A549 (cell line): ENCODE measurements around the gene LARP4. TPM values are rescaled to one million over a fixed set of nuclear protein-coding genes. Genes with fewer than 3 reads are reported as not detected.

Experiments
- ATAC-seq, 2 experiments: fragments of 200-7000 bp in 1 of 2; fragments of >200 bp in 1 of 2; cut with Nextera tagmentation in 1 of 2; cut with Tn5 transposase in 1 of 2; 3 replicates each; pipeline versions ENCODE4 v1.8.0 to v1.9.1; 2018 to 2020; ENCODE audit warnings: mild to moderate bottlenecking in 1 of 2, moderate library complexity in 1 of 2
- CTCF ChIA-PET: fragments of 300-600 bp; sonication (Branson Sonifier 250); formaldehyde crosslinking; extraction: SDS; loops from one replicate; lab custom pipeline; 2021; ENCODE audit warnings: antibody characterized with exemption, inconsistent platforms; lab: Yijun Ruan, JAX
- POLR2A ChIA-PET: fragments of 350-600 bp; formaldehyde crosslinking; extraction: SDS; loops from one replicate; lab custom pipeline; 2021; ENCODE audit warnings: antibody characterized with exemption, inconsistent platforms; lab: Yijun Ruan, JAX
- DNase-seq, 2 experiments: peaks; one replicate each; pipeline versions ENCODE4 v3.0.0 to v3.0.0-alpha.2; 2011 to 2016; ENCODE audit warnings: low read depth in 1 of 2, low spot score in 1 of 2
- FAIRE-seq: peaks from 2 replicates; lab custom pipeline; 2011; peaks lifted over from hg19 to GRCh38; lab: Jason Lieb, UNC
- H3K27ac ChIP-seq, 2 experiments: fragments of >200 bp; sonication (Bioruptor Twin); formaldehyde crosslinking; 3 replicates each; pipeline ENCODE4 v1.5.1; 2016 to 2017
- H3K4me1 ChIP-seq: fragments of >200 bp; sonication (Bioruptor Twin); formaldehyde crosslinking; 3 replicates; pipeline ENCODE4 v1.6.1; 2016
- H3K4me2 ChIP-seq: fragments of >200 bp; sonication (Bioruptor Twin); formaldehyde crosslinking; 3 replicates; pipeline ENCODE4 v1.6.1; 2016
- H3K4me3 ChIP-seq: fragments of >200 bp; sonication (Bioruptor Twin); formaldehyde crosslinking; 3 replicates; pipeline ENCODE4 v1.5.1; 2016
- H3K9me3 ChIP-seq: fragments of >200 bp; sonication (Bioruptor Twin); formaldehyde crosslinking; 3 replicates; pipeline ENCODE4 v1.6.1; 2016
- CBX8 ChIP-seq: fragments of 200-600 bp; sonication (generic); IDR thresholded peaks from 2 replicates; pipeline ENCODE4 v1.6.1; 2016
- CHD2 ChIP-seq: fragments of 150-350 bp; IDR thresholded peaks from 2 replicates; pipeline ENCODE4 v1.6.1; 2014; ENCODE audit warnings: low read length; ENCODE audit not compliant: partially characterized antibody
- EP300 ChIP-seq, 2 experiments: fragments of >200 bp; sonication (Bioruptor Twin); formaldehyde crosslinking; IDR thresholded peaks; 2 replicates in 1 of 2; 3 replicates in 1 of 2; pipeline ENCODE4 v1.6.1; 2016 to 2017
- ESRRA ChIP-seq: fragments of 150-350 bp; IDR thresholded peaks from 2 replicates; pipeline ENCODE4 v1.6.1; 2014; ENCODE audit warnings: mild to moderate bottlenecking, low read length, borderline replicate concordance
- FOSB ChIP-seq: fragments of 250-450 bp; sonication (Bioruptor Pico); IDR thresholded peaks from 2 replicates; pipeline ENCODE4 v1.5.0; 2020; ENCODE audit warnings: mild to moderate bottlenecking, moderate library complexity
- FOXS1 ChIP-seq: fragments of 250-450 bp; sonication (Bioruptor Pico); IDR thresholded peaks from 2 replicates; pipeline ENCODE4 v1.5.0; 2020; ENCODE audit warnings: mild to moderate bottlenecking, moderate library complexity
- JUNB ChIP-seq: fragments of >200 bp; sonication (Bioruptor Twin); formaldehyde crosslinking; IDR thresholded peaks from 2 replicates; pipeline ENCODE4 v1.6.1; 2016
- KDM1A ChIP-seq: fragments of 200-600 bp; sonication (generic); IDR thresholded peaks from 2 replicates; pipeline ENCODE4 v1.6.1; 2016; ENCODE audit warnings: low read depth, mild to moderate bottlenecking
- MAFK ChIP-seq: fragments of 450-650 bp; IDR thresholded peaks from 2 replicates; pipeline ENCODE4 v1.6.1; 2014; ENCODE audit not compliant: partially characterized antibody
- MAZ ChIP-seq: fragments of 150-350 bp; IDR thresholded peaks from 2 replicates; pipeline ENCODE4 v1.6.1; 2014; ENCODE audit warnings: antibody characterized with exemption, low read depth, low read length, borderline replicate concordance
- MYC ChIP-seq: IDR thresholded peaks from 2 replicates; pipeline ENCODE4 v1.6.1; 2012; ENCODE audit warnings: mild to moderate bottlenecking, inconsistent platforms, low read length, improper control_type of control experiment, borderline replicate concordance
- NFE2L2 ChIP-seq: fragments of 150-350 bp; conservative IDR thresholded peaks from 2 replicates; pipeline ENCODE4 v1.6.1; 2014; ENCODE audit warnings: low read length
- NPAS2 ChIP-seq: fragments of 250-450 bp; sonication (Bioruptor Pico); IDR thresholded peaks from 2 replicates; pipeline ENCODE4 v1.8.0; 2022; ENCODE audit warnings: mild to moderate bottlenecking, moderate library complexity, borderline replicate concordance
- POLR2A ChIP-seq: IDR thresholded peaks from 2 replicates; pipeline ENCODE4 v1.6.1; 2012; ENCODE audit warnings: mild to moderate bottlenecking, low read length
- RARB ChIP-seq: fragments of 250-450 bp; sonication (Bioruptor Pico); IDR thresholded peaks from 2 replicates; pipeline ENCODE4 v1.8.0; 2021; ENCODE audit warnings: mild to moderate bottlenecking, moderate library complexity
- RNF2 ChIP-seq: fragments of 200-600 bp; sonication (generic); IDR thresholded peaks from 2 replicates; pipeline ENCODE4 v1.6.1; 2016; ENCODE audit warnings: low read depth, mild to moderate bottlenecking, antibody characterized with exemption, moderate library complexity, borderline replicate concordance
- SREBF2 ChIP-seq: fragments of 450-650 bp; IDR thresholded peaks from 2 replicates; pipeline ENCODE4 v1.6.1; 2014; ENCODE audit warnings: mild to moderate bottlenecking, moderate library complexity
- TP53 ChIP-seq: fragments of 250-450 bp; sonication (Bioruptor Pico); IDR thresholded peaks from 2 replicates; pipeline ENCODE4 v1.5.0; 2021; ENCODE audit warnings: mild to moderate bottlenecking, moderate library complexity
- ZC3H11A ChIP-seq: fragments of 450-650 bp; IDR thresholded peaks from 2 replicates; pipeline ENCODE4 v1.6.1; 2014; ENCODE audit warnings: antibody characterized with exemption, mild to moderate bottlenecking
- WGBS: methylation state at CpG from one replicate; pipeline ENCODE4 v1.1.6; 2017; ENCODE audit errors: missing lambda C conversion rate; 5-methylcytosine and 5-hydroxymethylcytosine counted together
- polyA plus RNA-seq, 4 experiments: library from polyadenylated mRNA; depleted of rRNA in 3 of 4; stranded (reverse); fragments of >200 nt; fragmentation: RNase III in 1 of 4; extraction: RNeasy Plus Mini Kit Qiagen cat#74134 plus additional on column Dnase treatment in 1 of 4; gene quantifications; 2 replicates in 3 of 4; 3 replicates in 1 of 4; pipeline ENCODE4 v1.2.3, GENCODE V29; 2011 to 2017
- TF ChIP-seq, protein P1 (sequence below): IDR thresholded peaks from 2 replicates; pipeline ENCODE4 v1.6.1; 2012; ENCODE audit warnings: low read depth, borderline replicate concordance
- TF ChIP-seq, protein P2 (sequence below): fragments of 250-450 bp; sonication (Bioruptor Pico); IDR thresholded peaks from 2 replicates; pipeline ENCODE4 v1.5.0; 2020; ENCODE audit warnings: low read depth, mild to moderate bottlenecking, moderate library complexity
- TF ChIP-seq, protein P3 (sequence below): fragments of >200 bp; sonication (Bioruptor Twin); formaldehyde crosslinking; IDR thresholded peaks from 3 replicates; pipeline ENCODE4 v1.6.1; 2016
- TF ChIP-seq, protein P4 (sequence below): fragments of >200 bp; sonication (Bioruptor Twin); formaldehyde crosslinking; IDR thresholded peaks from 2 replicates; pipeline ENCODE4 v1.6.1; 2016

Gene LARP4
- polyA plus RNA-seq, 2 of the 4 experiments (the other 2 are of a cell fraction), result 38.2 to 67.8 TPM

DNA sequence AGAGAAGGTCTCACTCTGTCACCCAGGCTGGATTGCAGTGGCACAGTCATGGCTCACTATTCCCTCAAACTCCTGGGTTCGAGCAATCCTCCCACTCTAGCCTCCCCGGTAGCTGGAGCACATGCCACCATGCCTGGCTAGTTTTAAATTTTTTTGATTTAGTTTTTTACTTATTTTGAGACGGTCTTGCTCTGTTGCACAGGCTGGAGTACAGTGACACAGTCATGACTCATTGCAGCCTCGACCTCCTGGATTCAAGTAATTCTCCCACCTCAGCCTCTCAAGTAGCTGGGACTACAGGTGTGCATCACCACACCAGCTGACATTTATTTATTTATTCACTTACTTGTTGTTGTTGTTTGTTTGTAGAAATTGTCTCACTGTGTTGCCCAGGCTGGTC, 81.9 kb downstream of the LARP4 start (continued):
- TF ChIP-seq TP53, result no peak
- TF ChIP-seq, protein P1, sequence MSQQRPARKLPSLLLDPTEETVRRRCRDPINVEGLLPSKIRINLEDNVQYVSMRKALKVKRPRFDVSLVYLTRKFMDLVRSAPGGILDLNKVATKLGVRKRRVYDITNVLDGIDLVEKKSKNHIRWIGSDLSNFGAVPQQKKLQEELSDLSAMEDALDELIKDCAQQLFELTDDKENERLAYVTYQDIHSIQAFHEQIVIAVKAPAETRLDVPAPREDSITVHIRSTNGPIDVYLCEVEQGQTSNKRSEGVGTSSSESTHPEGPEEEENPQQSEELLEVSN, result no peak

DNA sequence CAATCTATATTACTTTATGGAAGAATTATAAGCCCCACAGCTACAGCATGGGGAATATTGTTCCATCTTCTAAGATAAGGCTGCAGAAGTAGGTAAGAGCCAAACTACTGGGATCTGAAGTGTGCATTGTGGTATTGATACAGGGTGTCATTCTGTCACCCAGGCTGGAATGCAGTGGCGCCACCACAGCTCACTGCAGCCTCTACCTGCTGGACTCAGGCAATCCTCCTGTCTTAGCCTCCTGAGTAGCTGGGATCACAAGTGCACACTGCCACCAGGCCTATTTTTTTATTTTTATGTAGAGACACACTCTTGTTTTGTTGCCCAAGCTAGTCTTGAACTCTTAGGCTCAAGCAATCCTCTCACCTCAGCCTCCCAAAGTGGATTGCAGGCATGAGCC, 82.8 kb downstream of the LARP4 start:
- Histone ChIP-seq H3K9me3 (no peaks in the 10 kb centered on the region), H3K4me2 (no peak overlapping the region), H3K4me3 (no peak overlapping the region), H3K27ac (no peak overlapping the region), H3K4me1 (no peaks in the 10 kb centered on the region)
- POLR2A ChIA-PET, result no interaction called here
- TF ChIP-seq, protein P2, sequence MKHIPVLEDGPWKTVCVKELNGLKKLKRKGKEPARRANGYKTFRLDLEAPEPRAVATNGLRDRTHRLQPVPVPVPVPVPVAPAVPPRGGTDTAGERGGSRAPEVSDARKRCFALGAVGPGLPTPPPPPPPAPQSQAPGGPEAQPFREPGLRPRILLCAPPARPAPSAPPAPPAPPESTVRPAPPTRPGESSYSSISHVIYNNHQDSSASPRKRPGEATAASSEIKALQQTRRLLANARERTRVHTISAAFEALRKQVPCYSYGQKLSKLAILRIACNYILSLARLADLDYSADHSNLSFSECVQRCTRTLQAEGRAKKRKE, result no peak
- no peak for TF ChIP-seq NPAS2 (CRISPR knock-in tag)
- TF ChIP-seq JUNB, result no peak
- no peak for TF ChIP-seq ZC3H11A
- TF ChIP-seq CHD2, result no peak
- TF ChIP-seq, protein P3, sequence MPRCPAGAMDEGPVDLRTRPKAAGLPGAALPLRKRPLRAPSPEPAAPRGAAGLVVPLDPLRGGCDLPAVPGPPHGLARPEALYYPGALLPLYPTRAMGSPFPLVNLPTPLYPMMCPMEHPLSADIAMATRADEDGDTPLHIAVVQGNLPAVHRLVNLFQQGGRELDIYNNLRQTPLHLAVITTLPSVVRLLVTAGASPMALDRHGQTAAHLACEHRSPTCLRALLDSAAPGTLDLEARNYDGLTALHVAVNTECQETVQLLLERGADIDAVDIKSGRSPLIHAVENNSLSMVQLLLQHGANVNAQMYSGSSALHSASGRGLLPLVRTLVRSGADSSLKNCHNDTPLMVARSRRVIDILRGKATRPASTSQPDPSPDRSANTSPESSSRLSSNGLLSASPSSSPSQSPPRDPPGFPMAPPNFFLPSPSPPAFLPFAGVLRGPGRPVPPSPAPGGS, result no peak
- no peak for TF ChIP-seq POLR2A
- no peak for TF ChIP-seq RNF2
- no peak for TF ChIP-seq FOXS1 (CRISPR knock-in tag)
- TF ChIP-seq RARB, result no peak
- no peak for TF ChIP-seq FOSB (CRISPR knock-in tag)
- TF ChIP-seq NFE2L2, result no peak
- no peak for TF ChIP-seq MAZ
- DNase-seq, result no peak
- CTCF ChIA-PET, result interaction anchor here (1.0 to 1.2 kb wide), 2 partner anchors 11 to 236 kb away, joined by 3 to 4 read pairs; no protein-coding TSS in a partner anchor
- no peak for FAIRE-seq
- no peak; a peak in 2 of 6 replicates for ATAC-seq
- 100% methylated on average over 1 of the region's 1 CpG for WGBS

DNA sequence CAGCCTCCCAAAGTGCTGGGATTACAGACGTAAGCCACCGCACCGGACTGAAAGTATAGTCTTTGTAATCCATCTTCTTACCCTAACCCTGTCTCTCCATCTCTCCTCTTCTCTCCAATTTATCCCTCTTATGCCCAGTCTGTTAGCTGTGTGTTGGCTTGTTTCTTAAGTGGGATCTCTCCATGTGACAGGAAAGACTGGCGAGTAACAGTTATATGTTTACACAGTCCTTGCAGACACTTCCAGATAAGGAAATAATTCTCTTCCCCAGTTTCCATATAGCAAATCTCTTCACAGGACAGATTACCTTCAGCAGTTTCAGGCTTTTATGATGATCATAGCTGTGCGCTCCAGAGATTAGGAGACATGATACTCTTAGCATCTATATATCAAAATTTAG, 88.1 kb downstream of the LARP4 start:
- TF ChIP-seq MAFK (no peak), SREBF2 (no peak), JUNB (no peak), EP300 (IDR thresholded peaks at IDR 0.05) (no peak), RNF2 (no peak), CBX8 (no peak), MYC (no peak), ESRRA (no peak), TP53 (no peak), KDM1A (no peak)
- TF ChIP-seq, protein P4, sequence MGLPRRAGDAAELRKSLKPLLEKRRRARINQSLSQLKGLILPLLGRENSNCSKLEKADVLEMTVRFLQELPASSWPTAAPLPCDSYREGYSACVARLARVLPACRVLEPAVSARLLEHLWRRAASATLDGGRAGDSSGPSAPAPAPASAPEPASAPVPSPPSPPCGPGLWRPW, result no peak
- H3K4me3 ChIP-seq, result no peak overlapping the region
- no peak overlapping the region for H3K4me2 ChIP-seq
- peak; percentile 30 to 36; a peak in 5 of 6 replicates for ATAC-seq
- no peak overlapping the region for H3K27ac ChIP-seq
- no peaks in the 10 kb centered on the region for H3K9me3 ChIP-seq
- no peaks in the 10 kb centered on the region for H3K4me1 ChIP-seq
- FAIRE-seq, result no peak
- DNase-seq, result no peak
- POLR2A ChIA-PET, result no interaction called here
- CTCF ChIA-PET, result interaction anchor here (1.5 kb wide), 1 partner anchor 16 kb away, joined by 7 read pairs; the partner anchor contains the start of gene DIP2B
- WGBS, result 90% methylated on average over 5 of the region's 5 CpGs
